ENCODE data around the gene SLC5A1. TPM values are rescaled to one million over a fixed set of nuclear protein-coding genes. Genes with fewer than 3 reads are reported as not detected.

The SLC5A1 gene
- total RNA-seq (3.0 TPM), polyA plus RNA-seq (ENCODE audit: insufficient read depth, low read depth, low replicate concordance) (1.0 TPM)
- long read RNA-seq, donor 1 = 0 reads
- long read RNA-seq, donor 2, full-length matches to known transcripts = 1 of 1 reads
- long read RNA-seq, donor 2, partial matches to known transcripts = 0 of 1 reads
- long read RNA-seq, donor 2, other reads (novel, unspliced or antisense) = 0 of 1 reads
- long read RNA-seq, donor 3 = 0 reads
- long read RNA-seq, donor 4 = 0 reads
- long read RNA-seq, donor 5 = 0 reads
- long read RNA-seq, donor 6 = 0 reads
- long read RNA-seq, donor 7, full-length matches to known transcripts = 2 of 4 reads
- long read RNA-seq, donor 7, partial matches to known transcripts = 1 of 4 reads
- long read RNA-seq, donor 7, other reads (novel, unspliced or antisense) = 1 of 4 reads
- long read RNA-seq, donor 8 = 0 reads
- long read RNA-seq, donor 9 = 0 reads
- long read RNA-seq, donor 10 = 0 reads

- intact Hi-C loops (cut with DNase I) = no loop called here
- Histone ChIP-seq H3K9ac (ENCODE audit: low read length in 3 of 3) (no peak within 1 kb of the TSS), H3K27me3 (ENCODE audit: control insufficient read depth, insufficient read depth, low read length) (no peaks in the 10 kb centered on the region), H3K4me1 (ENCODE audit: control insufficient read depth in 2 of 3, insufficient read depth in 2 of 3, low read depth in 1 of 3, low read length in 3 of 3) (no peaks in the 10 kb centered on the region), H3K36me3 (ENCODE audit: control insufficient read depth in 2 of 3, insufficient read depth in 3 of 3, low read length in 3 of 3) (no peaks in the 10 kb centered on the region), H3K4me3 (ENCODE audit: low read length in 3 of 3) (peak within 1 kb of the TSS in 1 of 3 donors; percentile 32), H3K9me3 (ENCODE audit: control insufficient read depth in 2 of 3, insufficient read depth in 1 of 3, low read length in 3 of 3) (no peaks in the 10 kb centered on the region), H3K27ac (ENCODE audit: low read depth in 2 of 2, low read length in 2 of 2) (no peak within 1 kb of the TSS)
- no peak for TF ChIP-seq CTCF (IDR thresholded peaks at IDR 0.05; ENCODE audit: borderline replicate concordance, extremely low read depth, insufficient read depth)
- no peak for FAIRE-seq
- peak in 1 of 5 donors; percentile 85 for DNase-seq
These were observed at the start of gene SLC5A1 for GRCh38 chr22:32042924-32043323. Gene SLC5A1 (plus strand): TSS chr22:32043261. CDS start chr22:32043282, 21 bp downstream.

- H3K9ac ChIP-seq (ENCODE audit: low read length in 3 of 3) = no peak overlapping the region
- H3K27me3 ChIP-seq (ENCODE audit: control insufficient read depth, insufficient read depth, low read length) = no peaks in the 10 kb centered on the region
- H3K36me3 ChIP-seq (ENCODE audit: control insufficient read depth in 2 of 3, insufficient read depth in 3 of 3, low read length in 3 of 3) = no peaks in the 10 kb centered on the region
- DNase-seq (no peak), FAIRE-seq (no peak)
- no peak overlapping the region for H3K4me3 ChIP-seq (ENCODE audit: low read length in 3 of 3)
- no peaks in the 10 kb centered on the region for H3K9me3 ChIP-seq (ENCODE audit: control insufficient read depth in 2 of 3, insufficient read depth in 1 of 3, low read length in 3 of 3)
- intact Hi-C loops (cut with DNase I) = no loop called here
- H3K4me1 ChIP-seq (ENCODE audit: control insufficient read depth in 2 of 3, insufficient read depth in 2 of 3, low read depth in 1 of 3, low read length in 3 of 3) = peaks cover 0 to 6% (median 0%) of the 10 kb centered on the region in 3 donors
- no peak overlapping the region for H3K27ac ChIP-seq (ENCODE audit: low read depth in 2 of 2, low read length in 2 of 2)
- TF ChIP-seq CTCF (IDR thresholded peaks at IDR 0.05; ENCODE audit: borderline replicate concordance, extremely low read depth, insufficient read depth) = no peak
These were observed 48.0 kb upstream of the SLC5A1 start for GRCh38 chr22:31995046-31995445.

- Histone ChIP-seq H3K9me3 (ENCODE audit: control insufficient read depth in 2 of 3, insufficient read depth in 1 of 3, low read length in 3 of 3) (no peaks in the 10 kb centered on the region), H3K9ac (ENCODE audit: low read length in 3 of 3) (no peak overlapping the region), H3K4me3 (ENCODE audit: low read length in 3 of 3) (no peak overlapping the region), H3K27me3 (ENCODE audit: control insufficient read depth, insufficient read depth, low read length) (no peaks in the 10 kb centered on the region), H3K4me1 (ENCODE audit: control insufficient read depth in 2 of 3, insufficient read depth in 2 of 3, low read depth in 1 of 3, low read length in 3 of 3) (peaks cover 0 to 4% (median 0%) of the 10 kb centered on the region in 3 donors), H3K36me3 (ENCODE audit: control insufficient read depth in 2 of 3, insufficient read depth in 3 of 3, low read length in 3 of 3) (no peaks in the 10 kb centered on the region), H3K27ac (ENCODE audit: low read depth in 2 of 2, low read length in 2 of 2) (no peak overlapping the region)
- TF ChIP-seq CTCF (IDR thresholded peaks at IDR 0.05; ENCODE audit: borderline replicate concordance, extremely low read depth, insufficient read depth) = no peak
- DNase-seq = no peak
- intact Hi-C loops (cut with DNase I) = no loop called here
- FAIRE-seq = no peak
These were observed 47.3 kb upstream of the SLC5A1 start for GRCh38 chr22:31995807-31996206.
